Measurements from ENCODE around the gene VAPA. TPM values are rescaled to one million over a fixed set of nuclear protein-coding genes. Genes with fewer than 3 reads are reported as not detected.

Gene VAPA, protein sequence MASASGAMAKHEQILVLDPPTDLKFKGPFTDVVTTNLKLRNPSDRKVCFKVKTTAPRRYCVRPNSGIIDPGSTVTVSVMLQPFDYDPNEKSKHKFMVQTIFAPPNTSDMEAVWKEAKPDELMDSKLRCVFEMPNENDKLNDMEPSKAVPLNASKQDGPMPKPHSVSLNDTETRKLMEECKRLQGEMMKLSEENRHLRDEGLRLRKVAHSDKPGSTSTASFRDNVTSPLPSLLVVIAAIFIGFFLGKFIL
- total RNA-seq (2014; rRNA removed; shearing (Covaris generic); ENCODE audit: low replicate concordance) = 341 and 399 TPM in 2 replicates

DNA sequence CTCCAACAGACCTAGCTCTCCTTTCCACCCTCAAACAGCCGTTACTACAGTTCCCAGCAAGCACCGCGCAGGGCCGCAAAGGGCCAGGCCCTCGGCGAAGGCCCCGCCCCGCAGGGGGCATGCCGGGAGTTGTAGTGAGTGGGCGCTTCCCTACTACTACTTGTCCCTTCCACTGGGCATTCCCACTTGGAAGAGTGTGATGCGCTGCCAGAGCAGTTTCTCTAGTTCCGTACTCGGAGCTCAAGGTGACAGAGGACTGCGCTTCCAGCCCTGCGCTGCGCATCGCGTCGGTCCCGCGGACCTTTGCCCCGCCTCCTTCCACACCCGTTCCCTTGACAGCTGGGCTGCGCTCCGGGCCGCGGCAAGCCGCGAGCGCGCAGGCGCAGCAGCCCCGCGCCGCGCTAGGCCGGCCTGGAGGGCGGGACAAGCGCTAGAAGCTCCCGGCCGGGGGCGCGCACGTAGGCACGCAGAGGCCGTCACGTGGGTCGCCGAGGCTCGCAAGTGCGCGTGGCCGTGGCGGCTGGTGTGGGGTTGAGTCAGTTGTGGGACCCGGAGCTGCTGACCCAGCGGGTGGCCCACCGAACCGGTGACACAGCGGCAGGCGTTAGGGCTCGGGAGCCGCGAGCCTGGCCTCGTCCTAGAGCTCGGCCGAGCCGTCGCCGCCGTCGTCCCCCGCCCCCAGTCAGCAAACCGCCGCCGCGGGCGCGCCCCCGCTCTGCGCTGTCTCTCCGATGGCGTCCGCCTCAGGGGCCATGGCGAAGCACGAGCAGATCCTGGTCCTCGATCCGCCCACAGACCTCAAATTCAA lies at the start of gene VAPA:
VAPA (plus strand) TSS at position 491 of the 808 bp plus-strand sequence; CDS start at position 732, 241 bp downstream.
- peak; percentile 98 for DNase-seq (ENCODE audit: low read depth)
- in situ Hi-C loops (cut with HindIII; ENCODE audit: low pct_unique_long_range_greater_than_20kb, low sequenced_read_pairs) = no loop called here

GRCh38 chr18:9865764-9866490 lies 47.9 kb upstream of the VAPA start:
- in situ Hi-C loops (cut with HindIII; ENCODE audit: low pct_unique_long_range_greater_than_20kb, low sequenced_read_pairs) = no loop called here
- DNase-seq (ENCODE audit: low read depth) = no peak

DNA sequence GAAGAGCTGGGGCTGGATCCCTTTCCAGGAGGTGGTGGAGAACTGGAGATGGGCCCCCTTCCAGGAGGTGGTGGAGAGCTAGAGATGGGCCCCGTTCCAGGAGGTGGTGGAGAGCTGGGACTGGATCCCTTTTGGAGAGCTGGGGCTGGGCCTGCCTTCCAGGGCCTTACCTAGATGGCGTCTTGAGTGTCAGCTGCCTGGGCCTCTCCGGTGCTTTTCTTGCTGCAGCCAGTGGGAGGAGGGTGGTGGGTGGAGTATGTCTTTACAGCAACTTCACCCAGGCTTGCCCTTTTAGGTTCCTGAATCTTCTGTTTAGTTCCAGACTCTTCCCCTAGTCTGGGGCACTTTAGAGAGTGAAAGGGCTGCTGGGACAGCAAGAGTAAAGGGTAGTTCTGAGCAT lies 47.2 kb upstream of the VAPA start:
- no peak for DNase-seq (ENCODE audit: low read depth)
- in situ Hi-C loops (cut with HindIII; ENCODE audit: low pct_unique_long_range_greater_than_20kb, low sequenced_read_pairs) = no loop called here

DNA sequence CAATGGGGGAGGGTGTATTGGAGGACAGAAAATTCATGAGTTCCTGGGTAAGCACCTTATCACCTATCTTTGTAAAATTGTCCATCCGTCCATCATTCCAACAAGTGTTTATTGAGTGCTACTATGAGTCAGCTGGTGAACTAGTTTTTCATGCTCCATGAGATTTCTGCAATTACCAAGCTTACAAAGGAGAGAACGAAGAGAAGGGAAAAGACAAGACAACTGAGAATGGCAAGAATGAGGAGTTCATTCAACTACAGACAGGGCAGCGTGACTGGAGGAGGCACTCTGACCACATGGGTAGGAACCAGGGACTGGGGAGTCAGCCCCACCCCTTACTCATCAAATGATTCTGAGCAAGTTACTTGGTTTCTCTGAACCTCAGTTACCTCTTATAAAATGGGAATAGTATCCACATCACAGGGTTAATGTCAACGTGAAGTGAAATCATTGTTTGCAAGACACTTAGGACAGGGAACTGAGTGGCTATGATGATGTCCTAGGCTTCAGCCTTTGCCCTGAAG lies 46.7 kb upstream of the VAPA start:
- in situ Hi-C loops (cut with HindIII; ENCODE audit: low pct_unique_long_range_greater_than_20kb, low sequenced_read_pairs) = no loop called here
- DNase-seq (ENCODE audit: low read depth) = peak; percentile 82

DNA sequence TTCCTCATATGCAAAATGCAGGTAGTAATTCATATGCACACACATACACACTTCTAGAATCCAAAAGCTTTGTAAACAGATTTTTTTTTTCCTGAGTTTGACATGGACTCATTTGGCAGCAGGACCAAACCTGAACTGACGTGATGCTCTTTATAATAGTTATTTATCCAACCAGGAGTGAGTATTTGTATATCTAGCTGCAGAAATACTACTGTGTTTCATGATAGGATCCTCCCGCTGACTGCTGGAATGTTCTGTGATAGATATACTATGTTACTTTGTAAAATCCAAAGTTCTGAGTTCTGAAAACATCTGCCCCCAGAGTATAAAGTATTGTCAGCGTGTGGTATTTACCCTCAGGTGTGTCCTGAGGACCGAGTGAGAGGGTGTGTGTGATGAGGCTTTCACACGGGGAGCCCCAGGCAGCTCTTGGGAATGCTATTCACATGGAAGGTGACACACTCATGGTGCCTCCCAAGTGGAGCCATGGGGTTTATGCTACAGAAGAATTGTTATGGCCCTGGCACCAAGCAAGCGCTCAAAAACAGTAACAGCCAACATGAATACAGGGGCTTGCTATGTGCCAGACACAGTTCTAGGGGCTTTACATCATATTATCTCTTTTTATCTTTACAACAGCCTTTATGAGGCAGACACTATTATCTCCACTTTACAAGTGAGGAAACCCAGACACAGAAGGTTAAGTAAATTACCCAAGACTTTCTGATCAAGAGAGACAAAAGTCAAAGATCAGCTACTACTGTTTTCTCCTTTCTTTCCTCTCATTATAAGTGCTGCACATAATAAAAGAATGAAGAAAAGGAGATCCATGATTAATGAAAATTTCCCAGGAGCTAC lies 44.7 kb upstream of the VAPA start:
- peak; percentile 18 for DNase-seq (ENCODE audit: low read depth)
- in situ Hi-C loops (cut with HindIII; ENCODE audit: low pct_unique_long_range_greater_than_20kb, low sequenced_read_pairs) = no loop called here

DNA sequence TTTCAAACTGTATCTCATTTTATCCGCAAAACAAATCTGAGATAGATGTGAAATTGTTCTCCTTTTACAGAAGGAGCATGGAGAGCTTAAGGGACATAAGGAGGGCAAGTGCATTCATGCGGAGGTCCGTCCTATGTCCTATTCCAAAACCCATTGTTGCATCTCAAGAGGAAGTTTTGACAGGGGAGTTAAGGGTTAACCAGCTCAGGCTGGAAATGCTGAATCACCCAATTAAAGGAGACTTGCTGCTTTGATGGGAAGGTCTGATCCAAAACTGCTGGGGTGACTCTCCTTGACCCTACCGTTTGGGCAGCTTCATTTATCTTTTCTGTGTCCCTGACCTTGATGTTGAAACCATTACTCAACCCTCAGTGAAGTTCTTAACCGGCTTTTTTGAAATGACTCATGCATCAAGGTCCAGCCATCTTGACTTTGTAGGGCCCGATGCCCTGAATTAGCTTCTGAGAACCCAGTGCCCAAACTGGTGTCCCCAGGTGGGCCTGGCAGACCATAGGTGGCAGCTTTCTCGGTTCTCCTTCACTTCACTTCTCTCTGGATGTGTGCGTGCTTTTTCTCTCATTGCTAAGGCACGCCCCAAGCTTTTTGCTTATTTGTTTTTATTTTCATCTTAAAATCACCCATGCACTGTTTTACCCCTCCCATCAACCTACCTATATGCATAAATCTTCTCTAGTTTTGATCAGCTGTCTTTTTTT lies 43.9 kb upstream of the VAPA start:
- DNase-seq (ENCODE audit: low read depth) = peak; percentile 85
- in situ Hi-C loops (cut with HindIII; ENCODE audit: low pct_unique_long_range_greater_than_20kb, low sequenced_read_pairs) = no loop called here

GRCh38 chr18:9870431-9871008 lies 43.3 kb upstream of the VAPA start:
- DNase-seq (ENCODE audit: low read depth) = no peak
- in situ Hi-C loops (cut with HindIII; ENCODE audit: low pct_unique_long_range_greater_than_20kb, low sequenced_read_pairs) = no loop called here

DNA sequence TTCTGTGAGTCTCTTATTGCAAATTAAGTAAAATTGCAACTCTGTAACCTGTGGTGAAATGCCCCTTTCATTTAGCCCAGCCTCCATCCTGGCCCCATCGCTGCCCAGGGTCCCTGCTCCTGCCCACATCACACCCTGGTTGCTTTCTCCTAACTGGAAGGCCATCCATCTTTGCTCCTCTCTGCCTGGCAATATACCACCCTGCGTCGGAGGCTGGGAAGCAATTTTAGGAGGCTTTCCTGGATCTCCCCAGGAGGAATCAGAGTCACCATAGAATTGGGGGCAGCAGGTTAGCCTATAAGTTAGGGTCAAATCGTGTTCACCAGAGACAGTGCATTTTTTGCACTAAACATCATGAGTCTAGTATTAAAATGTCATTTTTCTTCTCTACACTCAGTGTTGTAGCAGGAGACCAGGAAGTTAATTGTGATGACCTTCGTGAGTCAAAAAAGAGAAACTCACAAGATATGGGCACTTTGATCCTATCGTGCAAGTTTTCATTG lies 42.5 kb upstream of the VAPA start:
- in situ Hi-C loops (cut with HindIII; ENCODE audit: low pct_unique_long_range_greater_than_20kb, low sequenced_read_pairs) = no loop called here
- no peak for DNase-seq (ENCODE audit: low read depth)

- no peak for DNase-seq (ENCODE audit: low read depth)
- in situ Hi-C loops (cut with HindIII; ENCODE audit: low pct_unique_long_range_greater_than_20kb, low sequenced_read_pairs) = no loop called here
Measured at GRCh38 chr18:9872823-9873222, 41.0 kb upstream of the VAPA start.

- no peak for DNase-seq (ENCODE audit: low read depth)
- in situ Hi-C loops (cut with HindIII; ENCODE audit: low pct_unique_long_range_greater_than_20kb, low sequenced_read_pairs) = no loop called here
Measured at GRCh38 chr18:9874728-9875127, 39.1 kb upstream of the VAPA start.

GRCh38 chr18:9876212-9876866 lies 37.5 kb upstream of the VAPA start:
- in situ Hi-C loops (cut with HindIII; ENCODE audit: low pct_unique_long_range_greater_than_20kb, low sequenced_read_pairs) = no loop called here

GRCh38 chr18:9876867-9877654 lies 36.8 kb upstream of the VAPA start:
- in situ Hi-C loops (cut with HindIII; ENCODE audit: low pct_unique_long_range_greater_than_20kb, low sequenced_read_pairs) = no loop called here
- DNase-seq (ENCODE audit: low read depth) = peak; percentile 91

More at GRCh38 chr18:9876212-9876866, 37.5 kb upstream of the VAPA start:
- no peak for DNase-seq (ENCODE audit: low read depth)

DNA sequence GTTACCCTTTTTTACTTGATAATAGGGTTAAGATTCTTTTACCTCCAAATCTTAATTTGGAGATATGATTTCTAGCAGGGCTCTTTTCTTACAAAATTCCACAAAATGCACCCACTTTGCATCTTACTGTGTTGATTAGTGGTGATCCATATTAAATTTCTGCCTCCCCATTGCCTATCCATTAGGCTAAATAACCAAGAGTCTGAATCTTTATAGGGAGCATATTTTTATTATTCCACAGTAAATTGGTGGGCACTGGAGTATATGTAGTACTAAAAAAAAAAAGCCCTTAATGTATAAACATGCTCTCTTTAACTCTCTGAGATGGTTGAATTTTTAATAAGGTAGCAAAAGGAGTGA lies 36.2 kb upstream of the VAPA start:
- DNase-seq (ENCODE audit: low read depth) = no peak
- in situ Hi-C loops (cut with HindIII; ENCODE audit: low pct_unique_long_range_greater_than_20kb, low sequenced_read_pairs) = no loop called here

- no peak for DNase-seq (ENCODE audit: low read depth)
- in situ Hi-C loops (cut with HindIII; ENCODE audit: low pct_unique_long_range_greater_than_20kb, low sequenced_read_pairs) = no loop called here
Measured at GRCh38 chr18:9878095-9878494, 35.7 kb upstream of the VAPA start.

GRCh38 chr18:9878783-9879242 lies 35.0 kb upstream of the VAPA start:
- in situ Hi-C loops (cut with HindIII; ENCODE audit: low pct_unique_long_range_greater_than_20kb, low sequenced_read_pairs) = no loop called here
- no peak for DNase-seq (ENCODE audit: low read depth)

DNA sequence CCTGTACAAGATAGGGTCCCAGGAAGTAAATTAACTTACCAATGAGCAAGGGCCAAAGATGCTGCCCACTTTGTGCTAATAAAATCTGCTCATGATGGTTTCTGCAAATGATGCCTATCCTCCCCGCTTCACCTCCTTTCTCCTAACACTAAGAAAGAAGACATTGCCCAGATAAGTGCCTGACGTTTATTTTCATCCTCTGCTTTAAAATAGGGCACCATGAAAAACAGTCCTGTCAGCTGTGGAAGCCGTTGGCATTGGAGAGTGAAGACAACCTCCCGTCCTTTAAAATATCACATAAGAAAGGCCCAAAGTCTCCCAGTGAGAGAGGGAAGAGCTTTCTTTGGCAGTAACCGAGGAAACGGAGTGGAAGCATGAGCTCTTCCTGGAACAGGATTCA lies 29.7 kb upstream of the VAPA start:
- no peak for DNase-seq (ENCODE audit: low read depth)
- in situ Hi-C loops (cut with HindIII; ENCODE audit: low pct_unique_long_range_greater_than_20kb, low sequenced_read_pairs) = no loop called here

All from Caki2 (cell line).